ENCODE data around the gene GRIN2C.

GRIN2C gene

GRCh38 chr17:74799097-74799496 is 60.6 kb downstream of the GRIN2C start:
- DNase-seq (ENCODE audit: low spot score), result no peak

DNA sequence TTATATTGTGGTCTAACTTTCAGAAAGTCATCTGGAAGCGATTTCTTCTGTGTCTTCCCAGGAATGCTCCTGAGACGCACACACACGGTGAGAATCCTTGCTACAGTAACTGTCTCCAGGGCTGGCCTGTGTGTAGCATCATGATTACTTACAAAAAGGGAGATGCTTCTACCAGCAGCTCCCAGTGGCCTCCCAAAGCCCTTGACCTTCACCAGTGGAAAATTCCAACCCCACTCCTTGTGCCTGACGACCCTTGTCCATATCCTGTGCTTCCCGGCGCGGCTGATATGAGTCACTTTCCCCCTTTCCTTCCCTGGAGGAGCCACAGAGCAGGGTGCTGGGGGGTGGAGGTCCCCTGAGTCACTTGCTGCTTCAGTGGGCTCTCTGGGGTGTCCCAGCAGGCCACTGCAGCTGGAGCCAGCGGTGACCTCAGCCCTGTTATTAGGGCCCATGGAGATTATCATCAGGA is 61.4 kb downstream of the GRIN2C start:
- DNase-seq (ENCODE audit: low spot score), result no peak

GRCh38 chr17:74797824-74798223 is 61.9 kb downstream of the GRIN2C start:
- no peak for DNase-seq (ENCODE audit: low spot score)

GRCh38 chr17:74796866-74797265 is 62.8 kb downstream of the GRIN2C start:
- no peak for DNase-seq (ENCODE audit: low spot score)

GRCh38 chr17:74796211-74796610 is 63.5 kb downstream of the GRIN2C start:
- DNase-seq (ENCODE audit: low spot score), result no peak

DNA sequence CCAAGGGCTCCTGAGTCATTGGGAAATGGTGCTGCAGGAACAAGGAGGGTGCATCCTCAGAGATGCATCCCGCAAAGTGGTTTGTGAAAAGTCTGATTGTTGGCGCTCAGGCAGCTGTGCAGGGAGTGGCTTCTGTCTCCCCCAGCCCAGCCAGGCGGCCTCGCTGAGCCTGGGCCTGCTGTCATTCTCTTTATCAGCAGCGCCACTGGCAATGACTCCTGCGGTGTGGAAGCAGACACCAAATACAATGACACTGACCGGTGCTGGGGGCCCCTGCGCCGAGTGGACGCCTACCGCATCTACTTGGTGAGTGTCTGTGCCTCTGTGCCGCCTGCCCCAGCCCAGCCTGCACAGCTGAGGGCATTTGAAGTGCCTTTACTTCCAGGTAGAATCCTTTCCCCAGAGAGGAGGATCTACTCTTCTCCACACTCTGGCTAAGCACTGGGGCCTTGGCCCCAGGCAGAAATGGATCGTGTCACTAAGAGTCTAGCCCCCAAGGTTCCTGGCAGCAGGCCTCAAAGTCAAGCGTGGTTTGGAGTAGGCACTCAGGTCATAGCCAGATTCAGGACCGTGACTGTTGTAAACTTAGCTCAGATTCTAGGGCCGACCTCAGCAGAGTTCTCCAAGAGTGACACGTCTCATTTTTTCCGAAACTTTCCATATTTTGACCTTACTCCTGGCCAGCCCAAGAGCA is 64.2 kb downstream of the GRIN2C start:
- DNase-seq (ENCODE audit: low spot score), result no peak

DNA sequence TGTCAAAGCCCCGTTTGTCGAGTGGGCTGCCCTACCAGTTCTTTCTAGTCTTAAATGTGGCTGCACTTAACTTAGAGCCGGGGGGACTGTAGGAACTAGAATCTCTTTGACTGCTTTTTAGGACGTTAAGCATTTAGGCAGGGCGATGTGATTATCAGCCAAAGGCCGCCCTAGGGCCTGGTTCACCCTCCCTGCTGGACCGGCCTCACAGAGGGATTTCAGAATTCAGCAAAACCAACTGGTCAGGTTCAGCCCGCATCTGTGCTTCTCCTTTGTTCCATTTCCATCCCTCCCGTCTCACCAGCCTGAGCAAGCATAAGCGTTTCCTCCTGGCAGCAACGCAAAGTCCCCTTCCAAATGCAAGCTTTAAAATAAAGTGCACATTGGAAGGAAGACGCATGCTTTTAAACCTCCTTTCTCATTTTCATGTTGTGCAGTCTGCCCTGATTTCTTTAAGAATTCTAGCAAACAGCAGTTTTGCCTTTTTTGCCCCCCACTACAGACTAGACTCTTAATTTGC is 67.0 kb downstream of the GRIN2C start:
- no peak for DNase-seq (ENCODE audit: low spot score)

All from RKO (cell line).